LNCaP clone FGC (cell line): ENCODE results near the gene LEKR1.
"Not testable (repeated sequence)": the region's sequence is repeated elsewhere in the genome, so short reads cannot be mapped to it uniquely, and the experiment has no call there.

ENCODE experiments used
- DNase-seq: peaks from one replicate; pipeline ENCODE4 v3.0.0-alpha.2; 2011; ENCODE audit warnings: low read depth
- H3K4me3 ChIP-seq: 2 replicates; pipeline ENCODE4 v1.5.1; 2011; ENCODE audit warnings: mild to moderate bottlenecking, low read depth, low read length, control low read depth
- CTCF ChIP-seq: IDR thresholded peaks from 2 replicates; pipeline ENCODE4 v1.5.1; 2012; ENCODE audit warnings: mild to moderate bottlenecking; ENCODE audit not compliant: control insufficient read depth, insufficient read depth; ENCODE audit errors: extremely low read depth

Gene LEKR1

GRCh38 chr3:156948402-156949210 is 122.5 kb downstream of the LEKR1 start:
- H3K4me3 ChIP-seq = no peak overlapping the region
- TF ChIP-seq CTCF = no peak
- DNase-seq = no peak

GRCh38 chr3:156952011-156952410 is 125.9 kb downstream of the LEKR1 start:
- no peak overlapping the region for H3K4me3 ChIP-seq
- DNase-seq = no peak
- no peak for TF ChIP-seq CTCF

- no peak for TF ChIP-seq CTCF
- DNase-seq = no peak
- H3K4me3 ChIP-seq = no peak overlapping the region
Observed at GRCh38 chr3:156957715-156958114, 131.6 kb downstream of the LEKR1 start.

GRCh38 chr3:156963096-156963495 is 136.9 kb downstream of the LEKR1 start:
- TF ChIP-seq CTCF = no peak
- DNase-seq = no peak
- no peak overlapping the region for H3K4me3 ChIP-seq

GRCh38 chr3:156964577-156964976 is 138.4 kb downstream of the LEKR1 start:
- no peak for DNase-seq

GRCh38 chr3:156966349-156966748 is 140.2 kb downstream of the LEKR1 start:
- H3K4me3 ChIP-seq, DNase-seq: not testable (repeated sequence)

More at GRCh38 chr3:156964577-156964976, 138.4 kb downstream of the LEKR1 start:
- TF ChIP-seq CTCF = no peak
- no peak overlapping the region for H3K4me3 ChIP-seq

GRCh38 chr3:156973954-156974353 is 147.8 kb downstream of the LEKR1 start:
- no peak for DNase-seq
- H3K4me3 ChIP-seq = no peak overlapping the region
- TF ChIP-seq CTCF = no peak
